ENCODE measurements around the gene XRN1. TPM values are rescaled to one million over a fixed set of nuclear protein-coding genes. Genes with fewer than 3 reads are reported as not detected.
A peak's percentile ranks its signal among the peaks of the same experiment; 100 is the strongest.
"Not testable (repeated sequence)": the region's sequence is repeated elsewhere in the genome, so short reads cannot be mapped to it uniquely, and the experiment has no call there.

Gene XRN1
- total and polyA plus RNA-seq, 2 donors (not counting 1 experiment from before 2014, with no cell fraction given) = 19.9 to 55.7 TPM

- Histone ChIP-seq H4K20me1 (ENCODE audit: control insufficient read depth, extremely low read depth, insufficient read depth, low read length) (no peaks in the 10 kb centered on the region), H3K27me3 (ENCODE audit: control insufficient read depth, insufficient read depth, low read length) (no peaks in the 10 kb centered on the region), H2AFZ (ENCODE audit: low read length) (peak overlapping the region; percentile 86), H3K27ac (ENCODE audit: insufficient read depth, low read length) (peak overlapping the region; percentile 100), H3K9ac (ENCODE audit: insufficient read depth, low read length) (peak overlapping the region; percentile 99), H3K4me1 (ENCODE audit: control insufficient read depth, extremely low read depth, insufficient read depth, low read length) (peaks cover 6% of the 10 kb centered on the region), H3K9me3 (ENCODE audit: control insufficient read depth, insufficient read depth, low read depth, low read length) (no peaks in the 10 kb centered on the region), H3K79me2 (ENCODE audit: control insufficient read depth, insufficient read depth, low read length) (peaks cover 45% of the 10 kb centered on the region), H3K36me3 (ENCODE audit: control insufficient read depth, insufficient read depth, low read length) (no peaks in the 10 kb centered on the region), H3K4me3 (replicated peaks in 1 of 4; ENCODE audit: control extremely low read depth in 1 of 4, insufficient read depth in 1 of 4, low read depth in 3 of 4, low read length in 4 of 4) (peak overlapping the region; percentile 77 to 100 (median 88)), H3K4me2 (ENCODE audit: extremely low read depth, insufficient read depth, low read length) (peak overlapping the region; percentile 33)
- TF ChIP-seq EZH2 (IDR thresholded peaks at IDR 0.05; ENCODE audit: low read length, missing control alignments) = no peak
- no peak for TF ChIP-seq CTCF (conservative IDR thresholded peaks at IDR 0.05 in 1 of 2, IDR thresholded peaks at IDR 0.05 in 1 of 2; ENCODE audit: low read depth in 1 of 2, low read length in 2 of 2)
- peak; percentile 50 to 64 for DNase-seq (ENCODE audit: low read depth in 2 of 2)
Measured at GRCh38 chr3:142447301-142447851, 461 bp downstream of the XRN1 start.

GRCh38 chr3:142445816-142446254 lies 2.0 kb downstream of the XRN1 start:
- no peak overlapping the region for H3K9ac ChIP-seq (ENCODE audit: insufficient read depth, low read length)
- no peaks in the 10 kb centered on the region for H3K36me3 ChIP-seq (ENCODE audit: control insufficient read depth, insufficient read depth, low read length)
- H3K4me1 ChIP-seq (ENCODE audit: control insufficient read depth, extremely low read depth, insufficient read depth, low read length) = peaks cover 6% of the 10 kb centered on the region
- no peaks in the 10 kb centered on the region for H3K27me3 ChIP-seq (ENCODE audit: control insufficient read depth, insufficient read depth, low read length)
- H4K20me1 ChIP-seq (ENCODE audit: control insufficient read depth, extremely low read depth, insufficient read depth, low read length) = no peaks in the 10 kb centered on the region
- peak overlapping the region; percentile 34 for H3K27ac ChIP-seq (ENCODE audit: insufficient read depth, low read length)
- H3K79me2 ChIP-seq (ENCODE audit: control insufficient read depth, insufficient read depth, low read length) = peaks cover 52% of the 10 kb centered on the region
- DNase-seq (ENCODE audit: low read depth in 2 of 2) = peak; percentile 36 to 50
- no peak for TF ChIP-seq CTCF (conservative IDR thresholded peaks at IDR 0.05 in 1 of 2, IDR thresholded peaks at IDR 0.05 in 1 of 2; ENCODE audit: low read depth in 1 of 2, low read length in 2 of 2)
- no peak for TF ChIP-seq EZH2 (IDR thresholded peaks at IDR 0.05; ENCODE audit: low read length, missing control alignments)
- H3K4me2 ChIP-seq (ENCODE audit: extremely low read depth, insufficient read depth, low read length) = peak overlapping the region; percentile 33
- no peak overlapping the region for H2AFZ ChIP-seq (ENCODE audit: low read length)
- peak overlapping the region; percentile 77 to 100 (median 88) for H3K4me3 ChIP-seq (replicated peaks in 1 of 4; ENCODE audit: control extremely low read depth in 1 of 4, insufficient read depth in 1 of 4, low read depth in 3 of 4, low read length in 4 of 4)
- no peaks in the 10 kb centered on the region for H3K9me3 ChIP-seq (ENCODE audit: control insufficient read depth, insufficient read depth, low read depth, low read length)

- Histone ChIP-seq H3K9ac (ENCODE audit: insufficient read depth, low read length) (no peak overlapping the region), H3K4me1 (ENCODE audit: control insufficient read depth, extremely low read depth, insufficient read depth, low read length) (peaks cover 6% of the 10 kb centered on the region), H3K4me3 (replicated peaks in 1 of 4; ENCODE audit: control extremely low read depth in 1 of 4, insufficient read depth in 1 of 4, low read depth in 3 of 4, low read length in 4 of 4) (no peak overlapping the region), H3K36me3 (ENCODE audit: control insufficient read depth, insufficient read depth, low read length) (no peaks in the 10 kb centered on the region), H3K27ac (ENCODE audit: insufficient read depth, low read length) (no peak overlapping the region), H3K9me3 (ENCODE audit: control insufficient read depth, insufficient read depth, low read depth, low read length) (no peaks in the 10 kb centered on the region), H3K27me3 (ENCODE audit: control insufficient read depth, insufficient read depth, low read length) (no peaks in the 10 kb centered on the region), H3K79me2 (ENCODE audit: control insufficient read depth, insufficient read depth, low read length) (peaks cover 57% of the 10 kb centered on the region), H3K4me2 (ENCODE audit: extremely low read depth, insufficient read depth, low read length) (no peak overlapping the region), H4K20me1 (ENCODE audit: control insufficient read depth, extremely low read depth, insufficient read depth, low read length) (no peaks in the 10 kb centered on the region), H2AFZ (ENCODE audit: low read length) (no peak overlapping the region)
- DNase-seq (ENCODE audit: low read depth in 2 of 2) = no peak
- TF ChIP-seq CTCF (conservative IDR thresholded peaks at IDR 0.05 in 1 of 2, IDR thresholded peaks at IDR 0.05 in 1 of 2; ENCODE audit: low read depth in 1 of 2, low read length in 2 of 2) = no peak
- TF ChIP-seq EZH2 (IDR thresholded peaks at IDR 0.05; ENCODE audit: low read length, missing control alignments) = no peak
Measured at GRCh38 chr3:142444343-142444742, 3.5 kb downstream of the XRN1 start.

GRCh38 chr3:142443060-142443459 lies 4.8 kb downstream of the XRN1 start:
- H2AFZ ChIP-seq (ENCODE audit: low read length); H4K20me1 ChIP-seq (ENCODE audit: control insufficient read depth, extremely low read depth, insufficient read depth, low read length): not testable (repeated sequence)

More at GRCh38 chr3:142443060-142443459, 4.8 kb downstream of the XRN1 start:
- H3K79me2 ChIP-seq (ENCODE audit: control insufficient read depth, insufficient read depth, low read length) = peaks cover 58% of the 10 kb centered on the region
- H3K9ac ChIP-seq (ENCODE audit: insufficient read depth, low read length); H3K4me3 ChIP-seq (replicated peaks in 1 of 4; ENCODE audit: control extremely low read depth in 1 of 4, insufficient read depth in 1 of 4, low read depth in 3 of 4, low read length in 4 of 4); DNase-seq (ENCODE audit: low read depth in 2 of 2); H3K4me2 ChIP-seq (ENCODE audit: extremely low read depth, insufficient read depth, low read length); H3K27ac ChIP-seq (ENCODE audit: insufficient read depth, low read length); H3K27me3 ChIP-seq (ENCODE audit: control insufficient read depth, insufficient read depth, low read length); H3K36me3 ChIP-seq (ENCODE audit: control insufficient read depth, insufficient read depth, low read length); H3K9me3 ChIP-seq (ENCODE audit: control insufficient read depth, insufficient read depth, low read depth, low read length); H3K4me1 ChIP-seq (ENCODE audit: control insufficient read depth, extremely low read depth, insufficient read depth, low read length): not testable (repeated sequence)
